ENCODE results near the gene SH3BP2. TPM values are rescaled to one million over a fixed set of nuclear protein-coding genes. Genes with fewer than 3 reads are reported as not detected.

The SH3BP2 gene, protein sequence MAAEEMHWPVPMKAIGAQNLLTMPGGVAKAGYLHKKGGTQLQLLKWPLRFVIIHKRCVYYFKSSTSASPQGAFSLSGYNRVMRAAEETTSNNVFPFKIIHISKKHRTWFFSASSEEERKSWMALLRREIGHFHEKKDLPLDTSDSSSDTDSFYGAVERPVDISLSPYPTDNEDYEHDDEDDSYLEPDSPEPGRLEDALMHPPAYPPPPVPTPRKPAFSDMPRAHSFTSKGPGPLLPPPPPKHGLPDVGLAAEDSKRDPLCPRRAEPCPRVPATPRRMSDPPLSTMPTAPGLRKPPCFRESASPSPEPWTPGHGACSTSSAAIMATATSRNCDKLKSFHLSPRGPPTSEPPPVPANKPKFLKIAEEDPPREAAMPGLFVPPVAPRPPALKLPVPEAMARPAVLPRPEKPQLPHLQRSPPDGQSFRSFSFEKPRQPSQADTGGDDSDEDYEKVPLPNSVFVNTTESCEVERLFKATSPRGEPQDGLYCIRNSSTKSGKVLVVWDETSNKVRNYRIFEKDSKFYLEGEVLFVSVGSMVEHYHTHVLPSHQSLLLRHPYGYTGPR
- total RNA-seq, result 10 to 100 TPM; 40.5 to 74.8 (median 59.3) TPM

DNA sequence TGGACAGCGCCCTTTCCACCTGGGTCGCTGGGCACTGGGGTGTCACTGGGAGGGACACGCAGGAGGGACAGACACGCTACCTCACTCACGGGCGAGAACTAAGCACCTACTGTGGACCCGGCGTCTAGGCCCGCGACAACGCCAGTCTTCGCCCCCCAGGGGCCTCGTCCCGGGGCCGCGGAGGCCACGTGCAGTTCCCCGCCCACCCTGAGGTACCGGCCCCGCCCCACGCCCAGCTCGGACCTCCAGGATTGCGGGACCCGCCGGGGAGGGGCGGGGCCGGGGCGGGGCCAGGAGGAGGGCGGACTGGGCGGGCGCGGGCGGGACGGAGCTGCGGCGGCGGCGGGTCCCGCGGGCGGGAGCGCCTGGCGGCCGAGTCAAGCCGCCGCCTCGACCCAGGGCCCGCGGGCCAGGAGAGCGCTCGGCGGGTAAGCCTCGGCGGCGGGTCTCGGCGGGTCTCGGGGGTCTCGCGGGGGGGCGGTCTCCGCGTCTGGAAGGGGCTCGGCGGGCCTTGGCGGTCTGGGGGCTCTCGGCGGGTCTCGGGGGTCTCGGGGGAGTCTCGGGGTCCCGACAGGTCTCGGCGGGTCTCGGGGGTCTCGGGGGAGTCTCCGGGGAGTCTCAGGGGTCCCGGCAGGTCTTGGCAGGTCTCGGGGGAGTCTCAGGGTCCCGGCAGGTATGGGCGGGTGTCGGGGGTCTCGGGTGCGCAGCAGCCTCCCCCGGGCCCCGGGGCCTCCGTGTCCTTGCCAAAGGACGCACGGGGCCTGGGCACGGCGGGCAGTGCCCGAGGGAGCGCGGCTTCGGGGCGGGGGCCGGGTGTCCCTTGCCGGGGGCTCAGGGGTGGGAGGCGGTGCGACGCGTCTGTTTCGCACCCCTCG, at the start of gene SH3BP2:
Gene SH3BP2 (plus strand): TSS at position 375 of the 875 bp plus-strand sequence. CDS start 27,533 bp downstream, outside the sequence.
- Histone ChIP-seq H3K27ac (peak within 1 kb of the TSS; percentile 87), H3K27me3 (no peaks in the 10 kb centered on the region), H3K9me3 (no peaks in the 10 kb centered on the region), H3K4me1 (peaks cover 11 to 28% of the 10 kb centered on the region in 2 donors), H3K4me3 (peak within 1 kb of the TSS; percentile 72 to 88 (median 79)), H3K36me3 (no peaks in the 10 kb centered on the region)
- DNase-seq (ENCODE audit: low spot score in 2 of 2), result peak; percentile 47 to 59
- intact Hi-C loops (cut with DNase I; ENCODE audit: low total_unique reads), result no loop called here
- TF ChIP-seq POLR2AphosphoS5 (IDR thresholded peaks at IDR 0.05) (no peak), POLR2A (IDR thresholded peaks at IDR 0.05) (no peak)
- TF ChIP-seq, protein P1, sequence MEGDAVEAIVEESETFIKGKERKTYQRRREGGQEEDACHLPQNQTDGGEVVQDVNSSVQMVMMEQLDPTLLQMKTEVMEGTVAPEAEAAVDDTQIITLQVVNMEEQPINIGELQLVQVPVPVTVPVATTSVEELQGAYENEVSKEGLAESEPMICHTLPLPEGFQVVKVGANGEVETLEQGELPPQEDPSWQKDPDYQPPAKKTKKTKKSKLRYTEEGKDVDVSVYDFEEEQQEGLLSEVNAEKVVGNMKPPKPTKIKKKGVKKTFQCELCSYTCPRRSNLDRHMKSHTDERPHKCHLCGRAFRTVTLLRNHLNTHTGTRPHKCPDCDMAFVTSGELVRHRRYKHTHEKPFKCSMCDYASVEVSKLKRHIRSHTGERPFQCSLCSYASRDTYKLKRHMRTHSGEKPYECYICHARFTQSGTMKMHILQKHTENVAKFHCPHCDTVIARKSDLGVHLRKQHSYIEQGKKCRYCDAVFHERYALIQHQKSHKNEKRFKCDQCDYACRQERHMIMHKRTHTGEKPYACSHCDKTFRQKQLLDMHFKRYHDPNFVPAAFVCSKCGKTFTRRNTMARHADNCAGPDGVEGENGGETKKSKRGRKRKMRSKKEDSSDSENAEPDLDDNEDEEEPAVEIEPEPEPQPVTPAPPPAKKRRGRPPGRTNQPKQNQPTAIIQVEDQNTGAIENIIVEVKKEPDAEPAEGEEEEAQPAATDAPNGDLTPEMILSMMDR (IDR thresholded peaks at IDR 0.05), result no peak

DNA sequence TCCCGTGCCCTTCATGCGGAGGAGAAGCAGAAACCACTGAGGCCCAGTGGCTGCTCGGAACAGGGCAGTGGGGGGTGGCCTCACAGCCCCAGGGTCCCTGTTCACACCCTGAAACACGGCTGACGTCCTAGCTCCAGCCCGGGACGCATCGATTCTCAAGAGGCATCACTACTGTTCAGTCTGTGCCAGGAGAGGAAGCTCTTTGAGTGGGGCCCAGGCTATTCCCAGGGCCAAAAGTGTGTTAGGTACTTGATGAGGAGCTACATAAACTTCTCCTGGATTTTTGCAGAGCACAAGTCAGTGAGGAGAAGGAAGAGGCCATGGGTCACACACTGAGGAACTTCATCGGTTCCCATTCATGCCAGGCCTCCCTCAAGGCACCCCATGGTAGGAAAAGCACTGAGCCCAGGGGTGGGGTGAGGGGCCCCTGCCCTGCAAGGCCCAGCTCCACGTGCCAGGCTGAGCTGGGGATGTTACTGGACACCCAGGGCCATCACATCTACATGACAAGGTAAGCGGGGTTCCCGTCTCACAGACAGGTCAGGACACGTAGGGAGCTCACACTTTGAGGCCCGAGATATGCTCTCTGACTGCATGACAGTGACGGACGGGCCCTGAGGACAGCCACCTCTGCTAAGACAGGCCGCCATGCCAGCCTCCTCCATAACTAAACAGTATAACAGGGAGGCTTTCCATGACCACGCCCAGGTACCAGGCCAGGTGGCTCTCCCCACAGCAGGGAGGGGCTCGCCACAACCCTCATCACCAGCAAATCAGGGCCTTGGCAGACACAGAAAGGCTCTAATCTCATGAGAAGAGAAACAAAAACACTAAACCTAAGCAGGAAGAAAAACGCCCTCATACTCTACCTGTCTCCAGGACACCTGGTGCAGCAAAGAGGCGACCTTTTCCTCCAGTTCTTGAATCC, 49.1 kb upstream of the SH3BP2 start:
- TF ChIP-seq POLR2A (IDR thresholded peaks at IDR 0.05), result no peak
- TF ChIP-seq, protein P1 (IDR thresholded peaks at IDR 0.05), result no peak
- TF ChIP-seq POLR2AphosphoS5 (IDR thresholded peaks at IDR 0.05), result no peak
- peaks cover 4% of the 10 kb centered on the region for H3K36me3 ChIP-seq
- intact Hi-C loops (cut with DNase I; ENCODE audit: low total_unique reads), result no loop called here
- no peak overlapping the region for H3K4me3 ChIP-seq
- no peak overlapping the region for H3K27ac ChIP-seq
- DNase-seq (ENCODE audit: low spot score in 2 of 2), result no peak
- H3K27me3 ChIP-seq, result no peaks in the 10 kb centered on the region
- no peaks in the 10 kb centered on the region for H3K4me1 ChIP-seq
- no peaks in the 10 kb centered on the region for H3K9me3 ChIP-seq

DNA sequence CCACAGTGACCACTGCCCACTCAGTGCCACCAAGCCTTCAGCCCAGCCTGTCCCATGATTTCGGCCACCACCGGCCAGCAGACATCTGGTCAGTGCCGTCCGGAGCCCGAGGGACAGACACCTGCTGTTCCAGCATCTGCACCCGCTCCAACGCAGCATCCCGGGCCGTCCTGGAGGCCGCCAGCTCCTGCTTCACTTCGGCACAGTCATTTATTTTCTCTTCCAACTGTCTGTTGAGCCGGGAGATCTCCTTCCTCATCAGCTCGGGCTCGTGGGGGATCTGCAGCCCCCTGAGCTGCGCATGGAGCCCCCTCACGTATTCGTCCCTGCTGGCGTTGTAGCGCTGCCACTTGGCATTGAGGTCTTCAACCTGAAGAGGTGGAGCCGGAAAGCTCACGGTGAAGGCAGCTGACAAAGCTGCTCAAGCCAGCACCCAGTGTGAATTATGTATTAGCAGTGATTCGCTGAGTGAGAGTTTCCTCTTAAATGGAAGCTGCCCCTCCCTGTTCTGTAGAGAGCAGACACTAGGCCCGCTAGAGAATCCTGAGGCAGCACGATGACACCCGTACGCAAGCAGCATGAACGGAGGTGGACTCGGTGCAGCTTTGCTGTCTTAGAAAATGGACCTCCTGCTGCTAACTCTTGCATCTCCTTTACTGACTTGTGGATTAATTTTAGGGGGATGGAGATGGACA, 48.2 kb upstream of the SH3BP2 start:
- DNase-seq (ENCODE audit: low spot score in 2 of 2), result no peak
- peaks cover 4% of the 10 kb centered on the region for H3K36me3 ChIP-seq

DNA sequence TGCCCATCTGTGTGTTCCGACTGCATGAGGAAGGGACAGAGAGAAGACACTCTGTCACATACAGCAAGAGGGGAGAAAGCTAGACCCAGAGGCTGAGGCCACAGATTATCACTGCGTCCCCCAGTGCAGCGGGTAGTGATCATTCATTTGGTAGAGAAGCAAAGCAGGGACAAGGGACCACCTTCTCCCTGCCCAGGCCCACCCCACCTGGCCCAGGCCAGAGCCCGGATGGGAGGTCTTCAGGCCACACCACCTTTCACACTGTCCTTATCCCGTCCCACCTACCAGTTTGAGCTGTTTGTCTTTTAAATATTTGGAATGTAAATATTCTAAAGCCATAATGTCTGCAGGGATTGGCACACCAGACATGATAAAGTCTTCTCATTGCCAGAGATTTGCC, 47.4 kb upstream of the SH3BP2 start:
- Histone ChIP-seq H3K27me3 (no peaks in the 10 kb centered on the region), H3K27ac (peak overlapping the region in 1 of 2 donors; percentile 61), H3K9me3 (no peaks in the 10 kb centered on the region), H3K36me3 (peaks cover 4% of the 10 kb centered on the region), H3K4me3 (no peak overlapping the region), H3K4me1 (no peaks in the 10 kb centered on the region)
- intact Hi-C loops (cut with DNase I; ENCODE audit: low total_unique reads), result loop anchor here (5.0 kb wide), 1 partner anchor 113 kb away; no protein-coding TSS in a partner anchor
- no peak for DNase-seq (ENCODE audit: low spot score in 2 of 2)
- TF ChIP-seq POLR2A (IDR thresholded peaks at IDR 0.05) (no peak), POLR2AphosphoS5 (IDR thresholded peaks at IDR 0.05) (no peak)

More for the DNA sequence above, 48.2 kb upstream of the SH3BP2 start:
- Histone ChIP-seq H3K9me3 (no peaks in the 10 kb centered on the region), H3K4me1 (no peaks in the 10 kb centered on the region), H3K27me3 (no peaks in the 10 kb centered on the region), H3K4me3 (no peak overlapping the region), H3K27ac (no peak overlapping the region)
- TF ChIP-seq POLR2AphosphoS5 (IDR thresholded peaks at IDR 0.05) (no peak), POLR2A (IDR thresholded peaks at IDR 0.05) (no peak)
- TF ChIP-seq, protein P1 (IDR thresholded peaks at IDR 0.05), result no peak
- intact Hi-C loops (cut with DNase I; ENCODE audit: low total_unique reads), result loop anchor here (5.0 kb wide), 1 partner anchor 112 kb away; no protein-coding TSS in a partner anchor
